Endothelial cell of umbilical vein (primary cell): Measurements from ENCODE around the gene SORCS2. TPM values are rescaled to one million over a fixed set of nuclear protein-coding genes. Genes with fewer than 3 reads are reported as not detected.

ENCODE experiments used
- BruUV-seq: library from RNA; stranded (reverse); fragments of 400-500 nt; replicated peaks from 2 replicates; lab custom pipeline; 2021; lab: Mats Ljungman, UMichigan
- CTCF ChIA-PET: fragments of 300-600, 350-600 bp; sonication (Branson Sonifier 250); formaldehyde crosslinking; loops from one replicate; lab custom pipeline; 2021; ENCODE audit warnings: antibody characterized with exemption, inconsistent platforms; lab: Charles Lee
- POLR2A ChIA-PET: fragments of 300-600, 350-600 bp; sonication (Branson Sonifier 250); formaldehyde crosslinking; loops from one replicate; lab custom pipeline; 2021; ENCODE audit warnings: antibody characterized with exemption, inconsistent platforms; lab: Charles Lee
- DNase-seq: peaks from one replicate; pipeline ENCODE4 v3.0.0-alpha.2; 2011; ENCODE audit warnings: low read depth, low spot score
- FAIRE-seq: peaks from 2 replicates; lab custom pipeline; 2011; peaks lifted over from hg19 to GRCh38; lab: Jason Lieb, UNC
- H2AFZ ChIP-seq: 2 replicates; pipeline ENCODE4 v1.6.0; 2012; ENCODE audit warnings: low read depth, low read length, control low read depth, inconsistent platforms
- H3K27ac ChIP-seq: 2 replicates; pipeline ENCODE4 v1.5.1; 2011; ENCODE audit warnings: low read depth, mild to moderate bottlenecking, control low read depth, low read length, moderate library complexity; ENCODE audit not compliant: insufficient read depth
- H3K27me3 ChIP-seq, 2 experiments: 2 replicates each; pipeline versions ENCODE4 v1.6.0 to v1.6.1; 2011; ENCODE audit warnings: low read length in 2 of 2, mixed read lengths in 1 of 2; ENCODE audit not compliant: control insufficient read depth in 2 of 2, insufficient read depth in 2 of 2
- H3K36me3 ChIP-seq, 2 experiments: 2 replicates in 1 of 2; 3 replicates in 1 of 2; pipeline ENCODE4 v1.5.1; 2011; ENCODE audit warnings: low read length in 2 of 2, mild to moderate bottlenecking in 1 of 2, moderate library complexity in 1 of 2; ENCODE audit not compliant: control insufficient read depth in 2 of 2, insufficient read depth in 2 of 2; ENCODE audit errors: extremely low read depth in 1 of 2
- H3K4me1 ChIP-seq: 3 replicates; pipeline ENCODE4 v1.5.1; 2011; ENCODE audit warnings: mild to moderate bottlenecking, low read length; ENCODE audit not compliant: control insufficient read depth, insufficient read depth; ENCODE audit errors: extremely low read depth
- H3K4me2 ChIP-seq: 2 replicates; pipeline ENCODE4 v1.6.1; 2011; ENCODE audit warnings: low read length, control low read depth, mixed read lengths; ENCODE audit not compliant: insufficient read depth
- H3K4me3 ChIP-seq, 3 experiments: fragments of 200-600 bp in 1 of 3; sonication (generic), shearing (Covaris generic) in 1 of 3; replicated peaks in 1 of 3; 2 replicates each; pipeline ENCODE4 v1.5.1; 2011 to 2016; ENCODE audit warnings: control low read depth in 3 of 3, low read length in 3 of 3, mild to moderate bottlenecking in 2 of 3, inconsistent platforms in 1 of 3, low read depth in 1 of 3, moderate library complexity in 1 of 3; ENCODE audit not compliant: insufficient read depth in 1 of 3
- H3K79me2 ChIP-seq: 2 replicates; pipeline ENCODE4 v1.6.0; 2012; ENCODE audit warnings: low read length, inconsistent platforms; ENCODE audit not compliant: control insufficient read depth, insufficient read depth
- H3K9ac ChIP-seq: replicated peaks from 2 replicates; pipeline ENCODE3; 2011; ENCODE audit warnings: low read length, control low read depth; ENCODE audit not compliant: insufficient read depth; ENCODE audit errors: extremely low read depth
- H3K9me1 ChIP-seq: replicated peaks from 3 replicates; pipeline ENCODE4 v1.6.0; 2011; ENCODE audit warnings: mild to moderate bottlenecking, low read length; ENCODE audit not compliant: control insufficient read depth, insufficient read depth; ENCODE audit errors: extremely low read depth
- H3K9me3 ChIP-seq: replicated peaks from 2 replicates; pipeline ENCODE4 v1.5.1; 2012; ENCODE audit warnings: low read length, inconsistent platforms; ENCODE audit not compliant: control insufficient read depth, insufficient read depth
- H4K20me1 ChIP-seq: replicated peaks from 2 replicates; pipeline ENCODE3; 2011; ENCODE audit warnings: mild to moderate bottlenecking, low read length; ENCODE audit not compliant: control insufficient read depth, insufficient read depth; ENCODE audit errors: extremely low read depth
- CTCF ChIP-seq, 2 donors: IDR thresholded peaks; 1 replicate in 1 of 2; 2 replicates in 1 of 2; pipeline ENCODE4 v1.5.1; 2011; ENCODE audit warnings: low read length in 2 of 2, mild to moderate bottlenecking in 2 of 2, moderate library complexity in 2 of 2, control low read depth in 1 of 2, inconsistent platforms in 1 of 2, low read depth in 1 of 2; ENCODE audit not compliant: insufficient read depth in 1 of 2; ENCODE audit errors: extremely low read depth in 1 of 2
- EZH2 ChIP-seq: IDR thresholded peaks from 2 replicates; pipeline ENCODE4 v1.6.1; 2012; ENCODE audit warnings: borderline replicate concordance, low read depth, mild to moderate bottlenecking, moderate library complexity, low read length, inconsistent platforms; ENCODE audit not compliant: severe bottlenecking
- FOS ChIP-seq: IDR thresholded peaks from 2 replicates; pipeline ENCODE4 v1.6.1; 2011; ENCODE audit warnings: mild to moderate bottlenecking, low read length, moderate library complexity, borderline replicate concordance; ENCODE audit not compliant: insufficient read depth
- GATA2 ChIP-seq: IDR thresholded peaks from 2 replicates; pipeline ENCODE4 v1.7.0; 2011; ENCODE audit warnings: low read depth, mild to moderate bottlenecking, moderate library complexity, mixed read lengths, low read length; ENCODE audit not compliant: insufficient read length, insufficient read depth
- JUN ChIP-seq: IDR thresholded peaks from 2 replicates; pipeline ENCODE4 v1.6.1; 2011; ENCODE audit warnings: borderline replicate concordance, low read depth; ENCODE audit not compliant: insufficient read length, insufficient read depth
- MAX ChIP-seq: IDR thresholded peaks from 2 replicates; pipeline ENCODE4 v1.6.1; 2011; ENCODE audit not compliant: insufficient read depth, insufficient read length
- MYC ChIP-seq: IDR thresholded peaks from one replicate; pipeline ENCODE4 v1.6.1; 2011; ENCODE audit warnings: mild to moderate bottlenecking, low read depth, low read length
- POLR2A ChIP-seq: IDR thresholded peaks from 2 replicates; pipeline ENCODE4 v1.6.1; 2012; ENCODE audit warnings: low read depth, mild to moderate bottlenecking, control low read depth, low read length
- POLR2AphosphoS5 ChIP-seq: IDR thresholded peaks from 2 replicates; pipeline ENCODE4 v1.6.1; 2012; ENCODE audit warnings: low read depth, mild to moderate bottlenecking, control low read depth, low read length, moderate library complexity; ENCODE audit not compliant: insufficient read depth
- dilution Hi-C: fragments of 300-500 bp; cut with MboI; formaldehyde crosslinking; loops from one replicate; pipeline ENCODE4 v1.15.0; 2019; ENCODE audit warnings: low sequenced_read_pairs; ENCODE audit not compliant: extremely low pct_ligation_motif_present
- intact Hi-C: fragments of 100-400 bp; cut with micrococcal nuclease; formaldehyde crosslinking; loops from one replicate; pipeline ENCODE4 v1.10.0; 2022
- polyA plus RNA-seq, 4 experiments: library from polyadenylated mRNA; depleted of rRNA in 3 of 4; stranded (reverse) in 3 of 4; unstranded in 1 of 4; fragments of >200 nt; gene quantifications; 2 replicates each; pipeline versions ENCODE4 v1.2.1 to v1.2.3, GENCODE V29; 2011 to 2012; ENCODE audit warnings: missing spikeins in 1 of 4
- total RNA-seq: library from RNA; stranded (reverse); gene quantifications from 2 replicates; pipeline ENCODE4 v1.2.3, GENCODE V29; 2021

SORCS2 gene
- total and polyA plus RNA-seq, 2 donors (not counting 3 experiments of a cell fraction or from before 2014, with no cell fraction given), result not detected

GRCh38 chr4:7389719-7390118 is 197.4 kb downstream of the SORCS2 start:
- POLR2A ChIA-PET, result no interaction called here
- Histone ChIP-seq H3K4me2 (no peak overlapping the region), H3K79me2 (no peaks in the 10 kb centered on the region), H4K20me1 (no peaks in the 10 kb centered on the region), H3K4me3 (no peak overlapping the region), H2AFZ (no peak overlapping the region), H3K9me3 (no peaks in the 10 kb centered on the region), H3K9ac (no peak overlapping the region), H3K36me3 (no peaks in the 10 kb centered on the region), H3K9me1 (no peaks in the 10 kb centered on the region), H3K27ac (no peak overlapping the region), H3K27me3 (no peaks in the 10 kb centered on the region), H3K4me1 (no peaks in the 10 kb centered on the region)
- FAIRE-seq (no peak), DNase-seq (no peak)
- BruUV-seq, result no TSS peak
- dilution Hi-C loops (no loop called here), intact Hi-C loops (no loop called here)
- CTCF ChIA-PET, result interaction anchor here (1.1 kb wide), 1 partner anchor 10 kb away, joined by 3 read pairs; no protein-coding TSS in a partner anchor
- no peak for TF ChIP-seq MYC
- no peak for TF ChIP-seq FOS
- no peak for TF ChIP-seq POLR2AphosphoS5
- TF ChIP-seq POLR2A, result no peak
- no peak for TF ChIP-seq GATA2
- no peak for TF ChIP-seq EZH2
- TF ChIP-seq JUN, result no peak
- no peak for TF ChIP-seq CTCF (IDR thresholded peaks at IDR 0.05; ENCODE audit: extremely low read depth in 1 of 2, insufficient read depth in 1 of 2, low read depth in 1 of 2, low read length in 2 of 2)
- no peak for TF ChIP-seq MAX
